Muscle of back (tissue), 13 donors: ENCODE results near the gene ABLIM3. TPM values are rescaled to one million over a fixed set of nuclear protein-coding genes. Genes with fewer than 3 reads are reported as not detected.
A peak's percentile ranks its signal among the peaks of the same experiment; 100 is the strongest.

Experiments used
- DNase-seq, 3 donors: peaks; one replicate each; pipeline versions ENCODE4 v3.0.0 to v3.0.0-alpha.2; 2013
- long read RNA-seq, 9 donors: transcript quantifications; one replicate each; lab custom pipeline, GENCODE V29; 2026
- polyA plus RNA-seq, 10 donors: library from polyadenylated mRNA; unstranded; fragments of 120-200 nt; gene quantifications; one replicate each; pipeline ENCODE4 v1.2.1, GENCODE V29; 2013; ENCODE audit not compliant: insufficient read length in 10 of 10

The ABLIM3 gene
- 100 to 1,000 TPM in 3 of 10 donors, 10 to 100 TPM in 7; 57.2 to 111 (median 84.3) TPM for polyA plus RNA-seq
- long read RNA-seq, donor 1: 0 reads
- long read RNA-seq, donor 2, partial matches to known transcripts: 0 of 1 reads
- long read RNA-seq, donor 2, other reads (novel, unspliced or antisense): 0 of 1 reads
- long read RNA-seq, donor 3: 0 reads
- long read RNA-seq, donor 4, partial matches to known transcripts: 0 of 1 reads
- long read RNA-seq, donor 4, other reads (novel, unspliced or antisense): 0 of 1 reads
- long read RNA-seq, donor 5, partial matches to known transcripts: 0 of 3 reads
- long read RNA-seq, donor 5, other reads (novel, unspliced or antisense): 0 of 3 reads
- long read RNA-seq, donor 6: 0 reads
- long read RNA-seq, donor 7: 0 reads
- long read RNA-seq, donor 8, partial matches to known transcripts: 0 of 1 reads
- long read RNA-seq, donor 8, other reads (novel, unspliced or antisense): 0 of 1 reads
- long read RNA-seq, donor 9: 0 reads

GRCh38 chr5:149141224-149141956, at the start of gene ABLIM3:
ABLIM3 (plus strand) TSS chr5:149141493; CDS start chr5:149142096, 603 bp downstream.
- DNase-seq: peak; percentile 51 to 81 (median 64)

GRCh38 chr5:149093625-149094024, 47.7 kb upstream of the ABLIM3 start:
- no peak for DNase-seq

GRCh38 chr5:149094996-149095395, 46.3 kb upstream of the ABLIM3 start:
- no peak for DNase-seq

- DNase-seq: no peak
Observed at GRCh38 chr5:149099920-149100319, 41.4 kb upstream of the ABLIM3 start.

- no peak for DNase-seq
Observed at GRCh38 chr5:149100331-149100730, 41.0 kb upstream of the ABLIM3 start.

- DNase-seq: no peak
Observed at GRCh38 chr5:149108651-149109280, 32.5 kb upstream of the ABLIM3 start.

- no peak for DNase-seq
Observed at GRCh38 chr5:149110406-149110805, 30.9 kb upstream of the ABLIM3 start.

- DNase-seq: peak in 1 of 3 donors; percentile 38
Observed at GRCh38 chr5:149113669-149114068, 27.6 kb upstream of the ABLIM3 start.

GRCh38 chr5:149114403-149115312, 26.6 kb upstream of the ABLIM3 start:
- DNase-seq: peak; percentile 62 to 79 (median 70)

GRCh38 chr5:149117970-149118369, 23.3 kb upstream of the ABLIM3 start:
- DNase-seq: no peak

- DNase-seq: no peak
Observed at GRCh38 chr5:149118463-149118862, 22.8 kb upstream of the ABLIM3 start.

GRCh38 chr5:149121145-149121544, 20.1 kb upstream of the ABLIM3 start:
- no peak for DNase-seq

- no peak for DNase-seq
Observed at GRCh38 chr5:149123211-149123610, 18.1 kb upstream of the ABLIM3 start.

GRCh38 chr5:149125386-149125891, 15.9 kb upstream of the ABLIM3 start:
- DNase-seq: no peak

- DNase-seq: no peak
Observed at GRCh38 chr5:149126906-149127305, 14.4 kb upstream of the ABLIM3 start.

- DNase-seq: no peak
Observed at GRCh38 chr5:149127394-149127955, 13.8 kb upstream of the ABLIM3 start.

GRCh38 chr5:149128023-149128875, 13.0 kb upstream of the ABLIM3 start:
- DNase-seq: peak in 1 of 3 donors; percentile 24

GRCh38 chr5:149129181-149129580, 12.1 kb upstream of the ABLIM3 start:
- DNase-seq: no peak

GRCh38 chr5:149130121-149130914, 11.0 kb upstream of the ABLIM3 start:
- DNase-seq: no peak
